H1 (cell line): ENCODE measurements around the gene TOM1L2.

ENCODE experiments used
- CEBPB ChIP-seq: IDR thresholded peaks from 2 replicates; pipeline ENCODE4 v1.6.1; 2012; ENCODE audit warnings: low read depth, low read length
- EZH2 ChIP-seq: fragments of 200-600 bp; sonication (generic); IDR thresholded peaks from 2 replicates; pipeline ENCODE4 v1.7.1; 2012; ENCODE audit warnings: low read depth, mild to moderate bottlenecking, moderate library complexity, low read length, inconsistent platforms; ENCODE audit not compliant: severe bottlenecking
- HDAC2 ChIP-seq, 2 experiments: fragments of 300-600 bp in 1 of 2; sonication (generic) in 1 of 2; IDR thresholded peaks; 2 replicates each; pipeline ENCODE4 v1.6.1; 2011 to 2012; ENCODE audit warnings: low read depth in 2 of 2, low read length in 2 of 2, mild to moderate bottlenecking in 2 of 2, moderate library complexity in 2 of 2, borderline replicate concordance in 1 of 2, inconsistent platforms in 1 of 2
- POLR2A ChIP-seq, 2 experiments: IDR thresholded peaks; 1 replicate in 1 of 2; 2 replicates in 1 of 2; pipeline ENCODE4 v1.6.1; 2011; ENCODE audit warnings: low read depth in 2 of 2, low read length in 2 of 2, mild to moderate bottlenecking in 2 of 2; ENCODE audit errors: control extremely low read depth in 1 of 2
- TAF1 ChIP-seq: IDR thresholded peaks from 2 replicates; pipeline ENCODE4 v1.6.1; 2011; ENCODE audit warnings: mild to moderate bottlenecking, low read depth, low read length
- TF ChIP-seq, protein P1 (sequence below): IDR thresholded peaks from 2 replicates; pipeline ENCODE4 v1.6.1; 2012; ENCODE audit warnings: inconsistent platforms

DNA sequence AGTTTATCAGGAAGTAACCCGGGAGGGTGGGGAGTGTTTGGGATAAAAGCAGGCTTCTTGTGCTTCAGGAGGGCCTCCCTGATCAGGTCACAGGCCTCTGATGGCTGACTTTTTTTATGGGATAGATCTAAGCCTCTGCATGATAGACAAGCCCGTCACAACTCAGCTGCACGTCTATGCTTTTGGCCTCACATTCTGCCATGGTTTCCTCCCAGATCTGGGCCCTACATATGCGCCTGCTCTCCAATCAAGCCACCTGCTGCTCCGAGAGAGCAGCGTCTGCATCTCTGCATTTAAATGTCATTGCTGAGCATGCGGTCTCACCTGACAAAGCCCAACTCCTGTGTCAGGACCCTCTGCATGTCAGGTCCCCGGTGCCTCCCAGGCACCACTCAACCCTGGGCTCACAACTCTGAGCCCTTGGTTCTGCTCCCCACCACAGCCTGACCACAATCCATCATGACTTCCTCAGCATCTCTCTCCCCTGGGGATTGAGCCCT, 90.1 kb downstream of the TOM1L2 start:
- TF ChIP-seq TAF1 = no peak
- no peak for TF ChIP-seq EZH2
- no peak for TF ChIP-seq POLR2A (IDR thresholded peaks at IDR 0.05; ENCODE audit: control extremely low read depth in 1 of 2, low read depth in 2 of 2, low read length in 2 of 2)
- TF ChIP-seq HDAC2 (IDR thresholded peaks at IDR 0.05; ENCODE audit: borderline replicate concordance in 1 of 2, low read depth in 2 of 2, low read length in 2 of 2) = no peak
- TF ChIP-seq, protein P1, sequence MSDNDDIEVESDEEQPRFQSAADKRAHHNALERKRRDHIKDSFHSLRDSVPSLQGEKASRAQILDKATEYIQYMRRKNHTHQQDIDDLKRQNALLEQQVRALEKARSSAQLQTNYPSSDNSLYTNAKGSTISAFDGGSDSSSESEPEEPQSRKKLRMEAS = peak; percentile 66; the same call in 1 of the 2 replicates
- no peak for TF ChIP-seq CEBPB
